ACC112 (cell line): ENCODE data around the gene MEI1.

Source experiments
- H2AFZ ChIP-seq: fragments of 200-600 bp; sonication (generic); one replicate; pipeline ENCODE4 v1.6.0; 2017; ENCODE audit warnings: antibody characterized with exemption, low read length; ENCODE audit not compliant: unreplicated experiment
- H3K27ac ChIP-seq: fragments of 200-600 bp; sonication (generic); 2 replicates; pipeline ENCODE4 v1.5.1; 2014; ENCODE audit warnings: low read depth, mild to moderate bottlenecking, antibody characterized with exemption, low read length, moderate library complexity
- H3K27me3 ChIP-seq: fragments of 200-600 bp; sonication (generic); 2 replicates; pipeline ENCODE4 v1.6.1; 2014; ENCODE audit warnings: mild to moderate bottlenecking, antibody characterized with exemption, low read length, moderate library complexity, mixed read lengths; ENCODE audit not compliant: insufficient read depth
- H3K36me3 ChIP-seq: fragments of 200-600 bp; sonication (generic); 2 replicates; pipeline ENCODE4 v1.6.1; 2016; ENCODE audit warnings: mild to moderate bottlenecking, antibody characterized with exemption, low read length, moderate library complexity, mixed read lengths; ENCODE audit not compliant: insufficient read depth
- H3K4me1 ChIP-seq: fragments of 200-600 bp; sonication (generic); one replicate; pipeline ENCODE4 v1.6.1; 2016; ENCODE audit warnings: low read length, mixed read lengths; ENCODE audit not compliant: insufficient read depth, unreplicated experiment, control insufficient read depth
- H3K4me3 ChIP-seq: fragments of 200-600 bp; sonication (generic); 2 replicates; pipeline ENCODE4 v1.5.1; 2014; ENCODE audit warnings: mild to moderate bottlenecking, low read depth, low read length
- H3K79me2 ChIP-seq: fragments of 200-600 bp; sonication (generic); one replicate; pipeline ENCODE4 v1.6.0; 2016; ENCODE audit warnings: low read length; ENCODE audit not compliant: control insufficient read depth, unreplicated experiment, insufficient read depth

MEI1 gene

GRCh38 chr22:41841085-41841712 is 141.9 kb downstream of the MEI1 start:
- no peaks in the 10 kb centered on the region for H3K4me1 ChIP-seq
- no peaks in the 10 kb centered on the region for H3K36me3 ChIP-seq
- H3K27ac ChIP-seq: no peak overlapping the region
- no peak overlapping the region for H2AFZ ChIP-seq
- no peaks in the 10 kb centered on the region for H3K27me3 ChIP-seq
- peaks cover 37% of the 10 kb centered on the region for H3K79me2 ChIP-seq
- H3K4me3 ChIP-seq: no peak overlapping the region

DNA sequence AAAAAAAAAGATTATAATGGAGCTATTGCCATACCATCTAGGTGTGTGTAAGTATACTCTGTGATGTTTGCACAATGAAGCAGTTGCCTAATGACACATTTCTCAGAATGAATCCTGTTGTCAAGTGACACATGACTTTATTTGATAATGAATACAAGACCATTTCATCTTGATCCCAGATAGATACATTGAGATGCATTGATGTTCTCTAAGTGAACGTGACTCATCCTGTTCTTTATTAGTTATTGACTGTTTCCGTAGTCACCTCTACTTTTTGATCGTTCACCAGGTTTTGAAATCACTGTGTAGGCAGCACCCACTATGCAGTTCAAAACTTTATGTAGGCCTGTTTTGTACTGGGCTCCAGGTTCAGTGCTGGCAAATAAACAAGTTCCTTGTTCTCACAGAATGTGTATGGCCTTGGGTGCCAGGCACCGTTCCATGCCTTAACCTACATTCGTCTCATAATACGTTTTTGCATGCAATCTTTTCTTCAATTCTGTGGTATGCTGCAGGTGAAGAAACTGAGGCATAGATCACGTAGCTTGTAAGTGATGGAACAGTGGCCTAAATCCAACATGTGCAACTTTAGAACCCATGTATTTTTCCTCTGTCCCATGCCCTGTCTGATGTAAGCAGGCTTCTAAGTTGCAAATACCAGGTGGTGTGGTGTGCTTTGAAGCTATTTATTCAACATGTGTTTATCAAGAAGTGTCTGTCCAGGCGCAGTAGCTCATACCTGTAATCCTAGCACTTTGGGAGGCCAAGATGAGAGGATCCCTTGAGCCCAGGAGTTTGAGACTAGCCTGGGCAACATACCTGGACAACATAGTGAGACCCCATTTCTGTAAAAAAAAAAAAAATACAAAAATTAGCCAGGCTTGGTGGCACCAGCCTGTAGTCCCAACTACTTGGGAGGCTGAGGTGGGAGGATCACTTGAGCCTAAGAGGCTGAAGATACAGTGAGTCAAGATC is 144.0 kb downstream of the MEI1 start:
- no peak overlapping the region for H3K4me3 ChIP-seq
- no peaks in the 10 kb centered on the region for H3K4me1 ChIP-seq
- H3K27me3 ChIP-seq: no peaks in the 10 kb centered on the region
- peaks cover 40% of the 10 kb centered on the region for H3K79me2 ChIP-seq
- no peak overlapping the region for H3K27ac ChIP-seq
- no peaks in the 10 kb centered on the region for H3K36me3 ChIP-seq
- no peak overlapping the region for H2AFZ ChIP-seq

- peaks cover 41% of the 10 kb centered on the region for H3K79me2 ChIP-seq
- H3K4me1 ChIP-seq: no peaks in the 10 kb centered on the region
- no peaks in the 10 kb centered on the region for H3K27me3 ChIP-seq
- H2AFZ ChIP-seq: no peak overlapping the region
- no peak overlapping the region for H3K4me3 ChIP-seq
- H3K36me3 ChIP-seq: no peaks in the 10 kb centered on the region
- H3K27ac ChIP-seq: no peak overlapping the region
Observed at GRCh38 chr22:41844036-41844435, 144.7 kb downstream of the MEI1 start.

GRCh38 chr22:41844513-41844912 is 145.2 kb downstream of the MEI1 start:
- H3K27me3 ChIP-seq: no peaks in the 10 kb centered on the region
- H3K79me2 ChIP-seq: peaks cover 39% of the 10 kb centered on the region
- H3K27ac ChIP-seq: no peak overlapping the region
- H3K4me3 ChIP-seq: no peak overlapping the region
- H3K36me3 ChIP-seq: no peaks in the 10 kb centered on the region
- no peak overlapping the region for H2AFZ ChIP-seq
- no peaks in the 10 kb centered on the region for H3K4me1 ChIP-seq

DNA sequence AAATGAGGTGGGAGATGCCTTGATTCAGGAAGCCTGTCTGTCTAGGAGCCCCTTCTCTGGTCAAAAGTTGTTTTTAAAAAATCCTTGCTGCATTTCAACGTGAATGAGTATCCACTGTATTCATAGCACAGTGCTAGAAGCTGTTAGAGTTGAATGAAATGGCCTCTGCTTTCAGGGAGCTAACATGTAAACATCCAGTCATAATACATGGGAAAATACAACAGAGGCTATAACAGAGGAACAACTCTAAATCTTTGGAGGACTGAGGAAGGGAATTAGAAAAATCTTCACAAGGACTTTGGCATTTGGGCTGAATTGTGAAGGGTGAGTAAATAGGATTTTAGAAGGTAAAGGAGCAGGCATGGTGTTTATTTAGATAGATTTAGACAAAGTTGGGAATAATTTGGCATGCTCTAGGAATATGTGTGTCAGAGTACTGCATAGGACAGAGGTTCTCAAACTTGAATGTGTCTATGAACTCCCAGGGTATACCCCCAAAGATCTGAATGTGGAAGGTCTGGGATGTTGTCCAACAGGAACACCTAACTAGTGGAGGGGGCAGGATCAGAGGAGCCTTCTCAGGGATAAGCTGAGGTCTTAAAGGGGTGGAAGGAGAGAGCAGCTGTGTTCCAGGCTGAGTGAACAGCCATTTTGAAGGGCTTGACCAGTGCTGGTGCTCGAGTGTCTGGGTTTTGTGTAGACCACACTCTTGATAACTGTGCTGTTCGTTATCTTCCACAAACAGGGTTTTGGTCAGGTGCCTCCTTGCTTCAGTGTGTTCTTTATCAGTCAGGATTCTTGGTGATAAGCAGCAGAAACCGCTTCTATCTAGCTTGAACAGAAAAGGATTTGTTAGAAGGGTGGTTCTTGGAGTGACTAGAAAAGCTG is 146.3 kb downstream of the MEI1 start:
- no peak overlapping the region for H3K27ac ChIP-seq
- no peaks in the 10 kb centered on the region for H3K27me3 ChIP-seq
- no peak overlapping the region for H2AFZ ChIP-seq
- no peaks in the 10 kb centered on the region for H3K4me1 ChIP-seq
- H3K79me2 ChIP-seq: peaks cover 39% of the 10 kb centered on the region
- H3K36me3 ChIP-seq: no peaks in the 10 kb centered on the region
- no peak overlapping the region for H3K4me3 ChIP-seq

- no peak overlapping the region for H3K27ac ChIP-seq
- H3K79me2 ChIP-seq: peaks cover 39% of the 10 kb centered on the region
- no peaks in the 10 kb centered on the region for H3K36me3 ChIP-seq
- no peaks in the 10 kb centered on the region for H3K27me3 ChIP-seq
- H2AFZ ChIP-seq: no peak overlapping the region
- H3K4me1 ChIP-seq: no peaks in the 10 kb centered on the region
- H3K4me3 ChIP-seq: no peak overlapping the region
Observed at GRCh38 chr22:41846268-41846987, 147.1 kb downstream of the MEI1 start.

DNA sequence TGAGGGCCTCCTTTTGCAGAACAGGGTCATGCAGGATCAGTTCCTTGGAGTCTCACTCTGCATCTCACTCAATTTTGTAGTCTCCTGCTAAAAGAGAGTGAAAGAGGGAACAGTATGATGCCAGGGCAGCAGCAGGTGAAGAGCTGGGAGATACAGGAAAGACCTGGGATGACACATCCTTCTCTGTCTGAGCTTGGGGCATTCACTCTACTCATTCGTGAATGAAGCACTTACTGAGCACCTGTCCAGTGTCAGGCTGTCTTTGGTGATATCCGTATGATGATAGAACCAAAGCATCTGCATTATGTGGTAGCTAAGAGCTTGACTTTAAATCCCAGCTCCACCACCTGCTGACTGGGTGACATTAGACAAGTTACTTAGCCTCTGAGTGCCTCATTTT is 148.0 kb downstream of the MEI1 start:
- H3K4me3 ChIP-seq: no peak overlapping the region
- H3K4me1 ChIP-seq: no peaks in the 10 kb centered on the region
- no peaks in the 10 kb centered on the region for H3K36me3 ChIP-seq
- H3K27me3 ChIP-seq: no peaks in the 10 kb centered on the region
- peaks cover 36% of the 10 kb centered on the region for H3K79me2 ChIP-seq
- H2AFZ ChIP-seq: no peak overlapping the region
- no peak overlapping the region for H3K27ac ChIP-seq

- no peaks in the 10 kb centered on the region for H3K27me3 ChIP-seq
- no peak overlapping the region for H3K4me3 ChIP-seq
- H3K27ac ChIP-seq: no peak overlapping the region
- H3K36me3 ChIP-seq: no peaks in the 10 kb centered on the region
- no peak overlapping the region for H2AFZ ChIP-seq
- H3K4me1 ChIP-seq: no peaks in the 10 kb centered on the region
- peaks cover 33% of the 10 kb centered on the region for H3K79me2 ChIP-seq
Observed at GRCh38 chr22:41848468-41848867, 149.2 kb downstream of the MEI1 start.
